Activated CD4-positive, alpha-beta T cell treated with anti-CD3 and anti-CD28 coated beads for 1 hour (primary cell): ENCODE data around the gene SLC48A1.

Source experiments
- DNase-seq: peaks from one replicate; pipeline ENCODE4 v3.0.0-alpha.2; 2020

SLC48A1 gene

DNA sequence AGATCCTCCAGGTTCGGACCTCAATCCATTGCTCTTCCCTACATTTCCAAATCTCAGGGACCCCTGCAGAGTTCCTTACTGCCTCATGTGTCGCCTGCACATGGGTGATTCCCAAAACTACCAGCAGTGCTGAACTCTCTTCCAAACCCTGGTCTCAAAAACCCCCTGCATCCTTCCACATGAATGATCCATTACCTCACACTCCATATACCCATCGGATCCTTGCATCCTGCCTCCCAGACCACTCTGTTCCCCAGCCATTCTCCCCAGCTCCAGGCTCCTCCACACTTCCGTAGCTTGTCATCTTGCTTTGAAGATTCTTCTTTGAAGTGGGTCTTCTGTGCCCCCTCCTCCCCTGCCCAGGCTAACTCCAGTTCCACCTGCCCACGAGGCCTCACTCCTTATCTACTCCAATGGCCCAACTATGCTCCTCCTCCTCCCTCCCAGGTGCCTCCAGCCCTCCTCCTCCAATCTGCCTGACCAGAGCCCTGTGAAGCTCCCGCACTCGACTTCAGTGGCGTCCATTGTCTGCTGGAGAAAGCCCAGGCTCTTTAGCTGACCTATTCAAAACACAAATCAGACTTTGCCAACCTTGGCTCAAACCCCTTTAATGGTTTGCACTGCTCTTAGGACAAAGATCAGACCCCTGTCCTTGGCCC lies 28.1 kb upstream of the SLC48A1 start:
- no peak for DNase-seq

DNA sequence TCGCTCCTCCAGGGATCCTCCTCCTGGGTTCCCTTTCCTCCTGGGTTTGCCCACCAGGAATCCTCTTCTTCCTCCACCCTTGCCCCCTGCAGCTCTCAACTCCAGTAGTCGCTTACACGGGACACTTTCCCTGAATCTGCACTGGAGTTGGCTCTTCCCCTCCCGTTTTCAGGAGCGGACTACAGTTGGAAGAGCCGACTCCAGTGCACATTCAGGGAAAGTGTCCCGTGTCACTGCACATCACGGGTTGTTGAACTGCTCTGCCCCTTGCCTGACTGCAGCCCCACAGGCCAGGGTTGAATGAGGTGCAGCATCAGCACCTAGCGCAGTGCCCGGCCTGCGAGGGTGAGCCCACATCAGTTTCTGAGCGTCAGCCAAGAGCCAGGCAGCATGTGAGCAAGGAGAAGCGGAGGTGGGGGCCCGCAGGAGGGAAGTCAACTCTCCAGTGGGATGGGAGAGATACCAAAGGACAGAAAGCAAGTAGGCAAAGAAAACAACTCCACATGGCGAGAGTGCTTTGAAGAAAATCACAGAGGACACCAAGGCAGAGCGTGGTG lies 27.5 kb upstream of the SLC48A1 start:
- no peak for DNase-seq

DNA sequence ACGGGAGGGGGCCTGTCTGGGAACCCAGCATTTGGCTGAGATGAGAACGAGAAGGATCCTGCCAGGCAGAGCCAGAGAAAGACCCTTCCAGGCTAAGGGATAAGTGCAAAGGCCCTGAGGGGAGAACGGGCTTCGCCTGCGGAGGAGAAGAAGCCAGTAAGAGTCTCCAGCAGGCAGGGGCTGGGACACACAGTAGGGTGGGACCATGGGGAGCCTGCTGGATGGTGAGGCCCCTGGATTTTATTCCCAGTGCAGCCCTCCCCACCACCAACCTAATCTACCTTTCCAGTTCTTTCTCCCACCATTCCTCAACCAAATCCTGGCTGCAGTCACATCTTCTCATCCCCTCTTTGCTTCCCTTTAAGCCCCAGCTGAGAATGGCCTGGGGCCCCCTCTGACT lies 27.0 kb upstream of the SLC48A1 start:
- DNase-seq, result no peak

DNA sequence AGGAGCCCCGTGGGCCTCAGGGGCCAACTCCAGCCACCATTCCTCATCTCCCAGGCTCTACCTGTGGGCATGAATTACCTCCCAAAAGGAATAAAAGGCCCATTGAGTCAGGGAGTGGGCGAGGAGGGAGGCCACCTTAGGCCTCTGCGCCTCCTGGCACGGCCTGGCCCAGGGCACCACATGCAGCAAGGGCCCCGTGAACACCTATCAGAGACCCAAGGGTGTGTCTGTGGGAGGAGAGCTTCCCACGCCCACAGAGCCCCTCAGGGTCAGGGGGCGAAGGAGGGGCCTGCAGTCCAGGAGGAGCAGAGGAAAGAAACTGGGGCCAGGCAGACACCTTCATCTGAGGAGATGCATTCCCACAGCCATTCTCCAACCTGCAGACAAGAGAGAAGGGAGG lies 26.5 kb upstream of the SLC48A1 start:
- no peak for DNase-seq

DNA sequence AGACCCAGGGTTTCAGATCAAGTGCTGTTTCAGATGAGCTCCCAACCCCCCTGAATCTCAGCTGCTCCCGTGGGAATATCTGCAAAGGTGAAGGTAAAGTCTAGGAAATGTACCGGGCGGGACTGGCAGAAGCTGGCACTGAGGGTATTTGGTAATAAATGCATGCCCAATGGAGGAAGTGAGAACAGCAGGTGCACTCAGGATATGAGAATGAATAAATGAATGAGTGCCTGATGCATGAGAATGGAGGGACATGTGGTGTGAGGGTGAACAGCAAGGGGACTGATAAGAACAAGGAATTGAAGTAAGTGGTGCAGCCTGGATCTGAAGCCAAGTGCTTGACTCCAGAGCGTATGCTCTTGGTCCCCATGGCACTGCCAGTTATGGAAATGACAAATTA lies 25.9 kb upstream of the SLC48A1 start:
- DNase-seq, result no peak

DNA sequence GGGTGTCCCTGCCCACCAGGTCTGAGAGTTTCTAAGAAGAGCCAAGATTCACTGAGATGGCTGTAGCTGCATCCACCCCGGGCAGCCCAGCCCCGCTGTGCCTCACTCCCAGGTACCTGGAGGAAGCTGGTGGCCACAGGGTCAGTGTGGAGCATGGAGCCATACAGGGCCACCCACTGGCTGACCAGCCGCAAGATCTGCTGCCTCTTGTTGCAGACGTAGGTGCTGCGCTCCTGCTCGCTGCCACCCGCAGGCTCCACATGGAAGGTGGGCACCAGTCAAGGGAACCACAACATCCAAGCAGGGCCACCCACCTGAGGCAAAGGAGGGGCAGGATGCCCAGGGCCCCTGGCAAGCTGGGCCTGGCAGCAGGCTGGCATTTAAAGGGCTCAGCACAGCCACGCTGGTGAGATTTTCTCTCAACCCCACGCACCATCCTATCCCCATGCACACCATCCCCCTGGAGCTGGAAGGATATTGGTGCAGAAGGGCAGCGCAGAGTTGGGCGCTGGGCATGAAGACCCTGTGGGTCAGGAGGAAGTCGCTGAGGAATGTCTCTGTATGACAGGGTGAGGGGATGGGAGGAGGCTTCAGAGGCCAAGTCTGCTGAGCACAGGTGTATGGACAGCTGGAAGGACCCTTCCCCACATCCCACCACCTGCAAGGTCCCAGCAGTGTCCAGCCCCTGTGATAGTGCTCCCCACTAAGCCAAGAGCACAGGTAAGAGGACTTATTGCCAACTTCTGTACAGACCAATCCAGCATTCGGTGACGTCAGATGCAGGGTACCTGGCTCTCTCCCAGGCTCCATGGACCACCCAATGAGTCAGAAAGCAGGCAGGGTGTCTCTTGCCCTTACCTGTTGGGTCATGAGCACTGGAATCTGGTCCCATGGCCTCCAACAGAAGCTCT lies 25.2 kb upstream of the SLC48A1 start:
- DNase-seq, result no peak

DNA sequence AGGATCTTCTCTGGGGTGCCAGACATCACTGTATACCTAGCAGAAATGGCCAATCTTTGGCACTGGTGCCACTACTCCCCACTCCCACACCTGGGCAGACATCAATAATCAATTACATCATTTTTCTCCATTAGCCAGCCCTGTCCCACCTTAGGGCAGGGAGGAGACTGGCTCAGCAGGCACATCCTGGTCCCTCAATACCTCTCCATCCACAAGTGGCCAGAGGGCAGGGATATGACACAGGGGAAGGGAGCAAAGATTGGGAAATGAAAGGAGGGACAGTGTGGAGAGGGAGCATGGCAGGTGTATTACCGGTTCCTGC lies 24.6 kb upstream of the SLC48A1 start:
- DNase-seq, result no peak

DNA sequence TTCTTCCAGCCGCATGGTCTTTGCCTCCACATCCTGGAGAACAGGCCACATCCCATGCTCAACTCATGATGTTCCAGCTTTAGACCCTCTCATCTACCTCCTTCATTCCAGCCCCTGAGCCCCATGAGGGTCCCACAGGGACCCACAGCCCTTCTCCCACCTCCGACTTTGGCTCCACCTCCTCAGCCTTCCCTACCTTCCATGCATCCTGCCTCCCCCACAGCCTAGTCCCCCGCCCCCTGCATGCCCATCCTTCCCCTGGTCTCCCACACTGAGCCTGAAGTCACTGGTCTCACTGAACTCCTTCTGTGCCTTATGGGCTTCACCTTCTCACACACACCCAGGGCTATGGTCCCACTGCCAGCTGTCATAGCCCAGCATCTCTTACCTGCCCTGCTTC lies 24.1 kb upstream of the SLC48A1 start:
- no peak for DNase-seq

DNA sequence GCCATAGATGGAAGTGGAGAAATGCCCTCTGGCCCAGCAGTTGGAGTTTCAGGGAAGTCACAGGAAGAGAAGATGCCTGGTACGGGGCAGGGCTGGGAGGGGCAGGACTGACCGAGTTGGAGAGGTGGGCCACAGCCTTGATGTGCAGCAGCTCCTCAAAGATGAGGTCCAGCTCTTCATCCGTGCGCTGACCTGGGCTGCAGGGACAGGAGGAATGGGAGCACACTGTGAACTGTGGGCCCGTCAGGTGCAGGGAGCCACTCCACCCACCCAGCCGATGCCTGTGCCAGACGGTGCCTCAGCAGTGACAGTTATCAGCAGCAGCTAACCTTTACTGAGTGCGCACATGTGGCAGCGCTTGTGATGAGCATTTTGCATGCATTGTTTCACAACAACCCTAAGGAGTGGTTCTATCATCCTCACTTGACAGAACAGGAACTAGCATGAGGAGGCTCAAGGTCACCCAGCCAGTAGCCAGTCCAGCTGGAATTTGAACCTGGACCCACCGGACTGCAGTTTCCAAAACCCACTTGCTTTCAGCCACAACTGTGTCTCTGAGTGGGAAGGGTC lies 22.7 kb upstream of the SLC48A1 start:
- DNase-seq, result no peak

DNA sequence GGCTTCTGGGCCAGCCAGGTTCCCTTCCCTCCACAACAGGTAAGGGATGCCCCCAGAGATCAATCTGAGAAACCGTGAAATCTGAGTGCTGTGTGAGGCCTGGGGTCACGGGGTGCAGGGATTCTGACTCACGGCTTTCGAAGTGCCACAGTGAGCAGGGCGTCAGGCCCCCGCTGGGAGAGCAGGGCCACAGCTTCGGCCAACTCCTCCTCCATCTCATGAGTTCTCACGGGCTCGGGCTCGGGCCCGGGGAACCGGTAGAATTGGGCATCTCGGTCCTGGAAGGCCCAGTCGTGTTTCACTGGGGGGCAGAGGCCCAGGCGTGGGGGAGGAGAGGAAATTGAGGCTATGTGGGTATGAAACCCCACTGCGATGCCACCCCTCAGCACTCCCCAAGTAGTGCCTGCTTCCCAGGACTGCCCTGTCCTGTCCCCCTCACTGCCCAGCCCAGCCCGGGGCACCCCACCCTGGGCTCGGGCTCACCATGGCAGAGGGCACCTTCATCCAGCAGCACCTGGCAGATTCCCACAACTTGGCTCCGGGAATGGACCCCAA lies 22.0 kb upstream of the SLC48A1 start:
- no peak for DNase-seq

DNA sequence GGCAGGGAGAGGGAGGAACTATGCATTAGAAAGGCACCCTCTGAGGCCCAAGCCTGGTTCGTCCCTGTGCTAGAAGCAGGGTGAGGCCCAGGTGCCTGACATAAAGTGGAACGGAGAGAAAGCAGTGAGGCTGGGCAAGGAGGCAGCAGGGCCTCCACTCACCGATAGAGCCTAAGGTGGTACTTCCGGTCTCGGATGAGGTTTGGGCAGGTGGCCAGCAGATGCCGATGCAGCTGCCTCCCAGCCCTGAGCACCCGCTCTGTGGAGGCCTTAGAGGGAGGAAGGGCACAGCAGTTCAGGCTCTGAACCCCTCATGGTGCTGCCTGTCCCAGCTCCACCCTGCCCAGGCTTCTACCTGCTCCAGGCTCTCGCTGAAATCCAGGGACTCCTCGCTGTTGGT lies 21.5 kb upstream of the SLC48A1 start:
- DNase-seq, result no peak

DNA sequence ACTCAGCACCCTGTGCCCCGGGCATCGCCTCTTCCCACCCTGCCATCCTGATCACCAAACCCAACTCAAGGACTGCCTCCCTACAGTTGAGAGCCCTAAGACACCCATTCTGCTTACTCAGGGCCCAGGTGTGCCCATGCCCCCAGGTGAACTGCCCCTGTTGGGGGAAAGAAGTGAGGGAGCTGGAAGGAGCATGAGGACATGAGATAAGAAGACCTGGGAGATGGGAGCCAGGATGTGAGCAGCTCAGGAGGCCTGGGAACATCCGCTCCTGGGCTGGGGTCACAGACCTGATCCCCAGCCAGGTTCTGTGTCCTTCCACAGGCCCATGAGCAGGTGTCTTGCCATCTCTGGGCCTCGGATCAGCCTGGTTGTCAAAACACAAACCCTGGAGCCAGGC lies 20.9 kb upstream of the SLC48A1 start:
- no peak for DNase-seq

DNA sequence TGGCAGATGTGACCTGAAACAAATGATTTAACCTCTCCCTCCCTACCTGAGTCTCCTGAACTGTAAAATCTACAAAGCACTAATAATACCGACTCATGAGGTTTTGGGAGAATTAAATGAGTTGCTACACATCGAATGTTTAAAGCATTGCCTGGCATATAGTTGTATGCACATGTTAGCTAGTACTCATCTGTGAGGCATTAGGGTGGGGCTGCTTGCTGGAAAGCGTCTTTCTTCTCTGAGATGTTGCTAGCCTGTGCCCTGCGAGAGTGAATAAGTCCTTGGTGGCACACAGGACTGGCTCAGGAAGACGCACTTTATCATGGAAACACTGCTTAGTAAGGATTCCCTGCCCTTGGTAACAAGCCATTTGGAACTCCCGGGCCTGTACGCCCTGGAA lies 20.5 kb upstream of the SLC48A1 start:
- DNase-seq, result no peak

DNA sequence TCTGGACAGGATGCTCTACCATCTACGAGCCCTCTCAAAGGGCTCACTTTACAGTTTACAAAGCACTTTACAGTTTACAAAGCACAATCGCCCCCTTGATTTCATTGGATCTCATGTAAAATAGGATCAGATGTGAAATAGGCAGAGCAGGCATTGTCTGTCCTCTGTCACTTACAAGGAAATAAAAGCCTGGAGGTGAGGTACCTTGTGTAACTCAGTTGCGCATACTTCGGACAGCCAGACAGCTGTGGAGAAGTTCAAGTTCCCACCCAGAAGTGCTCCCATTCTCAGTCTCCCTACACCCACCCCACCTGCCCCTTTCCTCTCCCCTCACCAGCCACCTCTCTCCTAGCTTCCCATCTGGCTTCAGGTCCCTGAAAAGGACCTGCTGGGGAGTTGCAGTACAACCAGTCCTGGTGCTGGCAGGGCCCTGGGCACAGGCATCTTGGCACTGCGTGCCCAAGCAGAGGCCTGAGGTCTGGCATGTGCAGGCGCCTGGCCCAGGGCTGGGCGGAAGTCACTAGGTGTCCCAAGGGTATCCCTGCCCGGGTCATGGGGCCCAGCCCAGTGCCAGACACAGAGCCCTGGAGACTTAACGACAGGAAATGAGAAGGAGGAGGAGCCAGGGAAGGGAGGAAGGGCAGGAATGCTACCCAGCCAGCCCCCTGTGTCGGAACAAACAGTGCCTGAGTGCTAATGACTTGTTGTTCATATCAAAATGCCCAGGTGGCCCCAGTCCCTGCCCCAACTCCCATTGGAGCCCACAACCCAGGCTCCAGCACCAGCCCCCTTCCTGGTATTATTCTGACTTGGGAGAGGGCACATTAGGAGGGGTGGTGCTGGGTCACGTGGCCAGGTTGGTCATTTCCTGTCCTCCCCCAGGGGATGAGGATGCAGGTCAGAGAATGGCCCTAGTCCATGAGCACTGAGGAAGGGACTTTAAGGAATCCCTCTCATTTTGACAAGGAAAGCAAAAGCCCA lies 19.7 kb upstream of the SLC48A1 start:
- no peak for DNase-seq

DNA sequence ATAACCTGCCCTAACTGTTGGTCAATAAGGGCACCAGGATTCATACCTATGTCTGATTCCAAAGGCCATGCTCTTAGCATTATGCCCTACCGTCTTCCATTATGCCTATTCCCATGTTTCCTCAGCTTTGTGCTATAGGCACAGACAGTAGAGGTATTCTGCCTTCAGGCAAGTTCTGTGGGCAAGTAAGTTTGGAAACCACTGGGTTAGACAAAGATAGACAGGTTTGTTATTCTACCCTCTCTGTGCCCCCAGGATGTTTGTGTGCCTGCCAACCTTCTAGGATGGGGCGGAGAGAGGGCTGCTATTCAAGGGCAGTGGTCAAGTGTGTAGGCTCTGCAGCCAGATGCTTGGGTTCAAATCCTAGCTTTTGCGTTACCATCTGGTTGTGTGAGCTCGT lies 18.9 kb upstream of the SLC48A1 start:
- no peak for DNase-seq

DNA sequence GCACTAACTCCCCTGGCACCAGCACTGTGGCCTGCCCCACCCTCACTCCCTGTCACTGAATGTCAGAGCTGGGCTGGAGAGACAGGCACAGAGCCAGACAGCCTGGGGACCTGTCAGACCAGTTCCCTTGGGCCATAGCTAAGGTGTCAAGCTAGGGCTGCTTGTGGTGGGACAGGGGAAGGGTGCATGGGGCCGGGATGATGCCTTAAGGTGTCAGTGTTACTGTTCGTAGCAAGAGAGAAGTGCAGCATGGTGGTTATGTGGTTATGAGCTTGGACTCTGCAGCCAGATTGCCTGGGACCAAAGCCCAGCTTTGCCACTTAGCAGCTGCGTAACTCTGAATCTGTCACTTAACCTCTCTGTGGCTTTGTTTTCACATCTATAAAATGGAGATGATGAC lies 18.2 kb upstream of the SLC48A1 start:
- no peak for DNase-seq

DNA sequence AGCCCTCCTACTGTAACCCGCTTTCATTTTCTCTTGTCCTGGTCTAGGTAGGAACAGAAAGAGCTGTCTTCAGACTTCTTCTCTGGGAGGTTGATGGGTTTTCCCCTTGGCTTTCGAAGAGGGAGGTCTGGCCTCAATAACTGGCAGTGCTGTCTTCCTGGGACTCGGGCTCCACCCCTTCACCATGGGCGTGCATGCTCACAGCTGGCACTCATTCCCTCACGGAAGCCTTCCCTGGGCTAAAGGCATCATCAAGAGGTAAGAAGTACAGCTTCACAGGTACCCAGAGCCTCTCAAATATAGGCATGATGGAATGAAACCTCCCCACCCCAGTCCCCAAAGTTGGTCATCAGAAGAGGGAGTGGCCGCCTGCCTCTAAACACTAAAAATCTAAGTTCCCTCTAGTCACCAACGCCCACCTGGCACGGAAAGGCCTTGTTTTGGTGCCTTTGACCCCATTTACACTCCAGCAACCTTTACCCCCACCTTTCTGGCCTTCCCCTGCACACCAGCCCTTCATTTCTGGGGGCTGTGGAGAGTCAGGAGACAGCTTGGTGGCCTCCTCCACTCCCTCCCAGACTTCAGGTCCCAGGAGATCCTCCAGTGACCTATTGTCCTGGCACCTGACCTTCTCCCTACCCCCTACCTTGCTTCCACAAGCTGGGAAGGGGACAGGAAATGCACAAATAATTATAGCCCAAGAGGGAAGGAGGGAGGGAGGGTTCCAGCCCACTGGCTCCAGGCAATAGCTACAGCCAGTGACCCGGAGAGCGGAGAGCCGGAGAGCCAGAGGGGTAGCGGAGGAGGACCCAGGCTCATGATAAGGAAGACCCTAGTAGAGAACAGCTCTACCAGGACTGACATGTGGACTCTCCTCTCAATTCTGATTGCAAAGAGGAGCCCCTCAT lies 17.1 kb upstream of the SLC48A1 start:
- DNase-seq, result no peak

DNA sequence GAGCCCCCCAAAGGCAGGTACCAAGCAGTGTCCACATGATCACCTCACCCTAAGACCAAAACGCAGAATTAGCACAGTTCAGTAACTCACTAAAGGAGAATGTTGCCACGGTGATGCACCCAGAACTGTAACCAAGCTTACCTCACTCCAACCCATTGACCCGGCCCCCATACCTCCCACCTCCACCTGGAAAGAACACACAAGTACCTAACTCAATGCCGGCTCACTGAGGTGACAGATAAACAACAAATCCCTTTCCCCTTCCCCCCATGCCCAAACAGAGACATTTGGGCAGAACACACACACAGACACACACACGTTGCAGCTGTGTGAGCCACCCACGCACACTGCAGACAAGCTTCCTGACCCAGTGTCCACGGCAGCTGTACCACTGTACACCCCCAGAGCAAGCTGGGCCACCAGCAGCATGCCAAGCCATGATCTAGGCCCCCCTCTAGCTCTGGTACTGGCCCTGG lies 15.6 kb upstream of the SLC48A1 start:
- DNase-seq, result no peak

DNA sequence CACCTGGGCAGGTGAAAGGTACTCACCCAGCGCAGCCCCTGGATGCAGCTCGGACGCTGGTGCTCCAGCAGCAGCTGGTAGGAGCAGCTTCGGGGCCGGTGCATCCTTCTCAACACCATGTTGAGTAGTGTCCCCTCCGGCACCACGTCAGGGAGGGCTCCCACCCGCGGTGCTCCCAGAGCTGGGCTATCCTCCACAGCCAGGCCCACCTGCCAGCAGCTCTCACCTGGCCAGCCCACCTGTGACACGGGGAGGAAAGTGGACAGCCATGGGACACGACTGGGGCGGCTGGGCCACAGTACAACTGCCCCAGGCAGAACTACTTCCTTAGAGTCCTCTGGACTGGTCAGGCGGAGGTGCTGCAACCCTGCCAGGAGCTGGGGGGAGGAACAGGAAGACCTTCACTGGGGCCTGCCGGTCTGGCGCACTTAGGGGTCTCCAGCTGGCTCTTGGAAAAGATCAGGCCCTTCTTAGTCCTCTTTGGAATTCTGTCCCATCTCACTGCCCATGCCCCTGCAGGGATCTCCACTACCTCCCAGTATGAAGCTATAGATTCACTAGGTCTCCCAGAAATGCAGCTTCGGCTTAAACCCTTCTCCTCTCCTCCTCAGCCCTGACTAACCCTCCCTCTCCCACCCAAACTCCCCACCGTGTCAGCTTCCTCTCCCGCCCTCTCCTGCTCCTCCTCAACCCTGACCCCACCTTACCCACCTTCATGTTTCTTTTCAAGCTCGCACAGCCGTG lies 15.0 kb upstream of the SLC48A1 start:
- DNase-seq, result no peak

DNA sequence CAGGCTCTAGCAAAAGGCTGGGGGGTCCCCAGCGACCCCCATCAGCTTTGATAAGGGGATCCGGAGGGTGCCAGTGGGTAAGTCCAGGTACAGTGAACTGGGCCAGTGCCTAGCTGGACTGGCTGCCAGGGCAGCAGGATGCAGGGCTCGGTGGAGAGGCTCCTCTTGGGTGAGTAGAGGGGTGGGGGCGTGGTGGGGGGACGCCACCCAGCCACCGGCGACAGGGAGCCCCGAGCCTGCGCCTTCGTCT lies 14.5 kb upstream of the SLC48A1 start:
- no peak for DNase-seq
